Measurements from ENCODE around the gene SLC25A3.
"Not testable (repeated sequence)": the region's sequence is repeated elsewhere in the genome, so short reads cannot be mapped to it uniquely, and the experiment has no call there.

SLC25A3 gene

GRCh38 chr12:98595243-98595988, 1.9 kb downstream of the SLC25A3 start:
- DNase-seq, result no peak

GRCh38 chr12:98597313-98597712, 3.8 kb downstream of the SLC25A3 start:
- DNase-seq, result not testable (repeated sequence)

- no peak for DNase-seq
Observed at GRCh38 chr12:98601924-98602323, 8.4 kb downstream of the SLC25A3 start.

- DNase-seq, result no peak
Observed at GRCh38 chr12:98606359-98606988, 13.0 kb downstream of the SLC25A3 start.

- no peak for DNase-seq
Observed at GRCh38 chr12:98610596-98610995, 17.1 kb downstream of the SLC25A3 start.

GRCh38 chr12:98612696-98613334, 19.3 kb downstream of the SLC25A3 start:
- DNase-seq, result no peak

- no peak for DNase-seq
Observed at GRCh38 chr12:98618952-98619351, 25.5 kb downstream of the SLC25A3 start.

- DNase-seq, result no peak
Observed at GRCh38 chr12:98635657-98636323, 42.3 kb downstream of the SLC25A3 start.

- DNase-seq, result no peak
Observed at GRCh38 chr12:98637068-98637467, 43.6 kb downstream of the SLC25A3 start.

GRCh38 chr12:98638009-98638408, 44.5 kb downstream of the SLC25A3 start:
- no peak for DNase-seq

- no peak for DNase-seq
Observed at GRCh38 chr12:98639491-98639890, 46.0 kb downstream of the SLC25A3 start.

GRCh38 chr12:98642801-98643200, 49.3 kb downstream of the SLC25A3 start:
- DNase-seq, result not testable (repeated sequence)

GRCh38 chr12:98644433-98644711, 50.9 kb downstream of the SLC25A3 start:
- peak; percentile 84 for DNase-seq

GRCh38 chr12:98644712-98645571, 51.5 kb downstream of the SLC25A3 start, which contains the start of the genes APAF1 and IKBIP:
APAF1 (plus strand) TSS chr12:98645290; CDS start chr12:98648360, 3,070 bp downstream.
IKBIP (minus strand) TSS chr12:98644788; CDS start chr12:98644701, 87 bp downstream.
- DNase-seq, result peak; percentile 98

- peak; percentile 55 for DNase-seq
Observed at GRCh38 chr12:98645572-98646067, 52.1 kb downstream of the SLC25A3 start.

GRCh38 chr12:98646294-98647090, 53.0 kb downstream of the SLC25A3 start:
- peak; percentile 9 for DNase-seq

- DNase-seq, result no peak
Observed at GRCh38 chr12:98651328-98651727, 57.8 kb downstream of the SLC25A3 start.

GRCh38 chr12:98653866-98654493, 60.5 kb downstream of the SLC25A3 start:
- peak; percentile 70 for DNase-seq
